UCSD-AML1 (cell line): ENCODE results near the gene ZNF24.

Source experiments
- DNase-seq: peaks from one replicate; lab custom pipeline; 2025; ENCODE audit not compliant: unreplicated experiment; lab: John Stamatoyannopoulos, UW

The ZNF24 gene

GRCh38 chr18:35343936-35344735 lies at the start of gene ZNF24:
TSS of gene ZNF24 (minus strand) at chr18:35344420. CDS start at chr18:35340650, 3,770 bp downstream.
- peak; percentile 94 for DNase-seq

- no peak for DNase-seq
Observed at GRCh38 chr18:35393716-35394115, 49.5 kb upstream of the ZNF24 start.

- DNase-seq = no peak
Observed at GRCh38 chr18:35392375-35392774, 48.2 kb upstream of the ZNF24 start.

GRCh38 chr18:35390951-35391700 lies 46.9 kb upstream of the ZNF24 start:
- no peak for DNase-seq

- no peak for DNase-seq
Observed at GRCh38 chr18:35389095-35389618, 44.9 kb upstream of the ZNF24 start.

- DNase-seq = no peak
Observed at GRCh38 chr18:35387152-35387571, 42.9 kb upstream of the ZNF24 start.

GRCh38 chr18:35386600-35387100 lies 42.4 kb upstream of the ZNF24 start:
- peak; percentile 53 for DNase-seq

- no peak for DNase-seq
Observed at GRCh38 chr18:35383136-35383535, 38.9 kb upstream of the ZNF24 start.

- DNase-seq = no peak
Observed at GRCh38 chr18:35379421-35379820, 35.2 kb upstream of the ZNF24 start.

GRCh38 chr18:35378574-35378896 lies 34.3 kb upstream of the ZNF24 start:
- no peak for DNase-seq

- DNase-seq = no peak
Observed at GRCh38 chr18:35377875-35378573, 33.8 kb upstream of the ZNF24 start.

GRCh38 chr18:35376742-35377695 lies 32.8 kb upstream of the ZNF24 start, which contains the start of gene ZNF396:
TSS of gene ZNF396 (minus strand) at chr18:35377337. CDS start at chr18:35374292, 3,045 bp downstream.
- DNase-seq = peak; percentile 62

GRCh38 chr18:35376393-35376741 lies 32.1 kb upstream of the ZNF24 start:
- peak; percentile 32 for DNase-seq

- DNase-seq = no peak
Observed at GRCh38 chr18:35374708-35375107, 30.5 kb upstream of the ZNF24 start.

- no peak for DNase-seq
Observed at GRCh38 chr18:35371412-35372195, 27.4 kb upstream of the ZNF24 start.

- no peak for DNase-seq
Observed at GRCh38 chr18:35369126-35369525, 24.9 kb upstream of the ZNF24 start.

GRCh38 chr18:35368595-35368994 lies 24.4 kb upstream of the ZNF24 start:
- no peak for DNase-seq

GRCh38 chr18:35362531-35362930 lies 18.3 kb upstream of the ZNF24 start:
- no peak for DNase-seq

- DNase-seq = no peak
Observed at GRCh38 chr18:35361570-35362321, 17.5 kb upstream of the ZNF24 start.
